Activated T-helper 1 cell treated with anti-CD3 and anti-CD28 coated beads, Interleukin-2, amount 50 U/mL, for 16 hours (primary cell): ENCODE measurements around the gene TEC.

Experiments used
- DNase-seq, 2 donors: peaks; one replicate each; pipeline ENCODE4 v3.0.0-alpha.2; 2020; ENCODE audit warnings: low read depth in 1 of 2, low spot score in 1 of 2

The TEC gene

GRCh38 chr4:48269861-48270522, 354 bp upstream of the TEC start:
- peak; percentile 78 to 79 for DNase-seq

DNA sequence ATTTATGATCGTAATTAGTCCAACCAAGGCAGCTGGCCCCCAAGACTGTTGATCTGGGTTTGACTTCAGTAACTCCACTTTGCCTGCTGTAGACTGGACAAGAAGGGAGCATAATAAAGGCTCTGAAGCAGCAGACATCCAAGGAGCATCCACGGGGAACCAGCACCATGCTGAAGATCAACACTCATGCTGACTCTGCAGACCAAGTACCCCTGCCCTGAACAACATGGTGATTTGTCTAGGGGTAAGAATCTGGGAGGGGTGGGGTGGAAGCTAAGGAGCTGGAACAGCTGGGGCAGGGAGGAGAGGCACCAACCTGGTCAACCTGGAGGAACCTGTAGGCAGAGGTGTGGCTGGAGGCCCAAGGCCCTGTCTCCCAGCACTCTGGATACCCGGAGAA, 2.1 kb downstream of the TEC start:
- DNase-seq: no peak

DNA sequence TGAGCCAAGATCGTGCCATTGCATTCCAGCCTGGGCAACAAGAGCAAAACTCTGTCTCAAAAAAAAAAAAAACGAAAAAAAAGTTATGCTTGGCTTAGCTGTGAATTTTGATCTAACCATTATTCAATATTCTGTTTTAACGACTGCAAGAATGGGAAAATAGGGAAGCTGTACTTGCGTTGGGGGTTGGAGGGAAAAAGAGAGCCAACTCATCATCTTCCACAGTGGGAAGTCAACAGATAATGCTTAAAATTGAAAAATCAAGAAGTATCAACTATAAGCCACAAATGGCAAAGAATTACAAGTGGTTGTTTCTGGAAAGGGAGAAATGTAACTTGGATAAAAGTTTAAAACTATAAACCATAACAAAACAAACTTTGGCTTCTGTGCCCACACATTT, 2.9 kb downstream of the TEC start:
- DNase-seq: no peak

DNA sequence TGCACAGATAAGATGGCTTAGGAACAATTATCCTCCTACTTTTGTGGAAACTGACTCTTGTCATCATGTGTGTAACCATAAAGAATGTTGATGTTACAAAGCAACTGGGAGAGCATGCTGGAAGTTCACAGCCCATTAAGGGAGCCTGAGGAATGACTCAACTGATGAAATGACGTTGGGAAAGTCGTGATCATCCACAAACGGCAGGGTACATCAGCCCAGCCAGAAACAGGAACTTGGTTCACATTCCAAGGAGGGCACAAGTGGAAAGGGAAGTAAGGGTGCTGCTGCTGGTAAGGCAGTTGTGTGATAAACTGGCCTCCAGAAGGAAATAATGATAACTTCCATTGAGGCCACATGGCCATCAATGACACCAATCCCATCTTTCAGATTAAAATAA, 6.7 kb downstream of the TEC start:
- no peak for DNase-seq

DNA sequence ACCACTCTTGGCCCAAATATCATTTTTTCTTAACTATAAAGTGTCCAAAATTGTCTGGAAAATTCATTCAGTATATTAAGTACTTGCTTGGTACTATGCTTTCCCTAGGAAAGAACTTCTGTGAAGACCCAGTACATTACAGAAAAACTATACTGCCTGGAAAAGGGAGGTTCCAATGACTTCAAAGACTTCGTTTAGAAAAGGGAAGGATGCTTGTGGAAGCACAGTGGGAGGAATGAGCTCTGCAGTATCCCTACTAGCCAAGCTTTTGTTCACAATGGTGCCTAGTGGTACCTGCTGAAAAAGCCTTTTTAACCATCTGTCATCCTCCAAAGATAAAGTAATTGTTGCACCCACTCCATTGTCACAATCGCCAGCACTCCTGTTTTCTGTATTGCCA, 7.2 kb downstream of the TEC start:
- no peak for DNase-seq

DNA sequence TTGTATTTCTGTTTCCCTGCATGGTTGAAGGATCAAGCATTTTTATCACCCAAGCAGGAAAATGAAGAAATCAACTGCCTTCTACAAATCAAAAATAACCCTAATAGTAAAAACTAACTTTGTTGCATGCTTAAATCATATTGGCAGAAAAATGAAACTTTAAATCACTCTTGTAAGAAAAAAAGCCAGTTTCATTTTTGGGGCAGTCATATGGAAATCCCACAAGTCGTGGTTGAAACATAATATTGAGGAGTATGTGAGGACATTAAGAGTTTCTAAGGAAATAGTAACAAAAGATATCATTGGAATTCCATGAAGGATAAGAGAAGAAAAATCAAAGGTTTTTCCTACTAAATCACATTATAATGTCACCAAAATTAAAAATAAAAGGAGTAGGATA, 8.4 kb downstream of the TEC start:
- no peak for DNase-seq

DNA sequence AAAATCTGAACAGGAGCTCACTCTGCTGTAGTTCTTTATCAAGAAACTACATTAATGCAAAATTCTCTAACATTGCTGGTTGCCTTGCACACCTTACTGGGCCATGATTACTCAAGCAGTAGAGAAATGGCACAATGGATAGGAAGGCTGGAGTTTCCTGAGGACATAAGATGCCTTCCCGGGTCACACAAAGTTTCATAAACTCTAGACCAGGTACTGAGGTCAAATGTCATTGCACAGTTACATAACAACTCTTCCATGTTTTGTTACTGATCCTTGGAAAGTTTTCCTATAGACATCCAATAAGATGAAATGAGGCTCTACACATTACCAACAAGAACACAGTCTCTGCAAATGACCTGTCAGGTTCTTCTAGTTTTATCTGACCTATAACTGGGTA, 9.9 kb downstream of the TEC start:
- DNase-seq: no peak

DNA sequence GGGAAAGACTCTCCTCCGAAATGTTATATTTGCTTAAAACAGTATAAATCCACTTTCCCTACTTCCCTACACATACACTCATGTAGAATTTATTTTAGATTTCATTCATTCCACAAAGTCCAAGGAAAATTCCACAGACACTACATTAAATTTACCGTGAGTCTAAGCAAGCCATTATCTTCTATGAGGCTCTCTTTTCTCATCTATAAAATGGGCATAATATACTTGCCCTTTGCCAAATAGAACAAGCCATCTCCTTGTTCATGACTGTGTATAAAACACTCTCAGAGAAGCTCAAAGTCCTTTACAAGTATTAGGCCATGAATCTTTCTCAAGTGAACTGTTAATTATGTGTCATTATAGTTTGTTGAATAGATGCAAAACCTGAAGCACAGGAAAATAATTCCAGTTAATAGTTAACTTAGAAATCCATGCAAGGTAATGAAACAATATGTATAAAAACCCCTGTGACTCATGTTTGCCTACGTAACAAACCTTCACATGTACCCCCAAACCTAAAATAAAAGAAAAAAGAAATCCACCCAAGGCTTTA, 10.7 kb downstream of the TEC start:
- no peak for DNase-seq

DNA sequence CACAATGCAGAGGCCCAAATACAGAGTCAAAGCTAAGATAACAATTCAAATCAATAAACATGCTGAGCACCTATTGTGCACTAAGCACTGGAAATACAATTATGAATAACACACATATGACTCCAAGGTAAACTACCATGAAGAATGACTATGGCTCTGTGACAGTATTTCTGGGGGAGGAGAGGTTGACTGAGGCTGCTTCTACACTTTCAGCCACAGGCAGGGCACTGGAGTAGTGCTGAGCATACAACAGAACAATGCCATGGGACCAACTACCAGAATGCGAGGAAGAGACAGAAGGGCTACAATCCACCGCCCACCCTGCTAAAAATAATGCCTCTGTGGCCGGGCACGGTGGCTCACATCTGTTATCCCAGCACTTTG, 13.7 kb downstream of the TEC start:
- DNase-seq: no peak

DNA sequence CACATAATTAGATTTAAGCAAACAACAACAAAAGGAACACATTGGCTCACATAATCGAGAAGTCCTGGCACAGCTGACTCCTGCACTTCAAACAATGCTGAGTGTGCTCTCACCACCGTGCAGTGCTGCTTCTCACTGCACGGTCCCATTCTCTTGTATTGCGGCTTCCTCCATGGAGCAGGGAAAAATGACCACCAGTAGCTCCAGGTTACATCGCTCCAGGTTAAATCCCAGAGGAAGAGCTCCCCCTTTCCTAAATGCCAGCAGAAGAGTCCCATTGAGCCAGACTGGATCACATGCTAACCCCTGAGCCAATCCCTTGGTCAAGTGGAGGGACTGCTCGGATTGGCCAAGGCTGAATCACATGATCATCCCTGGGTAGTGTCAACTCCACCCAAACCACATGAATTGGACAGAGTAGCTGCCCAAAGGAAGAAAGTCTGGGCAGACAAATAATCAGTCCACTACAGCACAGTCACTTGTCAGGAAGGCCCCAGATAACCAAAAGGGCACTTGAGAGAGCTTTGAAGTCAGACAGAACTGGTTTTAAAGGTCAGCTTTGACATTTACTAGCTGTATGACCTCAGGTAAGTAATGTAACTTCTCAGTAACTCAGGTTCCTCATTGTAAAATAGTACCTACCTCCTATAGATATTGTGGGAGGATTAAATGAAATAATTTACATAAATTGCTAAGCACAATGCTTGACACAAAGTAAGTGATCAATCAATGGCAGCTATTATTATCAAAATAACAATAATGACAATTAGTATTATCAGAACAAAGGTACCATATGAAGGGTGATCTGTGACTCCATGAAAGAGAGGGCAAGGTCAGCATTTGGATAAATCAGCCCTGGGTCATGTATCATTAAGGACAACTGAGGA, 14.3 kb downstream of the TEC start:
- DNase-seq: no peak

DNA sequence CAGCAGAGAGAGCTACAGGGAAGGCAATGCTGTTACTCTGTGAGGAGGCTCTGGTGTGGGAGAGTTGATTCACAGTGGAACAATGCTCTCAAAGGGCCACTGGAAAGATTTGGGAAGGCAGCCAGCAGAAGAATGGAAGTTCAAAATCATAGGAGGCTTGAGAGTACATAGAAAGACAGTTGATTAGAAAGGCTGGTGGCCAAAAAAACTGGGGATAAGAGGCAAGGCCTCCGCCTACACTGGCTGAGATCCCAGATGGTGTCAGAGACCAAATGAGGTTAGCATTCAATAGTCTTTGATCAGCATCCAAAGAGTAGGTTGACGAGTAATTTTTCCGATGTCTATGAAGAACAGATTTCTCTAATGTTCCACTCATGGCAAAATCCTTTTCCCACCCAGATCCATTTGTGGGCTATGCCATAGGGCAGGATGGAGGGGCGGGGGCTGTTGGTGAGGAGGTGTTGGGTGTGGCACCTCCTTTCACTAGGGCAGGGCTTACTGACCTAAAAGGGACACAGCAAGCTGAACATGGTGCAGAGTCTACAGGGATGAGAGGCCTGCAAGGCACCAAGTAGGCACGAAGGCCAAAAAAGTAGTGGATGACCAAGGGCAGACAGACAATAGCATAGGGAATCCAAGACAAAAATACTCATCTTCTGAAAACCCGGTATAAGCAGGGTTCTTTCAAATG, 15.1 kb downstream of the TEC start:
- no peak for DNase-seq

GRCh38 chr4:48252313-48252712, 17.3 kb downstream of the TEC start:
- no peak for DNase-seq

- no peak for DNase-seq
Measured at GRCh38 chr4:48250980-48251379, 18.7 kb downstream of the TEC start.

- DNase-seq: no peak
Measured at GRCh38 chr4:48250343-48250742, 19.3 kb downstream of the TEC start.

- no peak for DNase-seq
Measured at GRCh38 chr4:48249378-48249777, 20.3 kb downstream of the TEC start.

DNA sequence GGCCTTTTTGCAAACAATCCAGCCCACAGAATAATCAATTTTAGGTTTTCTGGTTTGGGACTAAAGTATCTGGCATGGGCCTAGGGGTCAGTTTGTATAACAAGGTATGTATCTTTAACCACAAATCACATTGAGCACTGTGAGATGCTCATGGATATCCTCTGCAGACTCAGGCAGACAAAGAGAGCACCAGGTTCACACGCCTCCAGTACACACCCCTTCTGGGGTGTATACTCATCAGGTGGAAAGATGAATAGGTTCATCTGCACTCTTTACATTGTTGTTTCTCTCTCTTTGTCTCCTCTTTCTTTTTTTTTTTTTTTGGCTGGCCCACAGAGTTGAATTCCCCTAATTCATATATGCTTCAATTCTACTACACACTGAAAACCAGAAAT, 21.1 kb downstream of the TEC start:
- DNase-seq: no peak

DNA sequence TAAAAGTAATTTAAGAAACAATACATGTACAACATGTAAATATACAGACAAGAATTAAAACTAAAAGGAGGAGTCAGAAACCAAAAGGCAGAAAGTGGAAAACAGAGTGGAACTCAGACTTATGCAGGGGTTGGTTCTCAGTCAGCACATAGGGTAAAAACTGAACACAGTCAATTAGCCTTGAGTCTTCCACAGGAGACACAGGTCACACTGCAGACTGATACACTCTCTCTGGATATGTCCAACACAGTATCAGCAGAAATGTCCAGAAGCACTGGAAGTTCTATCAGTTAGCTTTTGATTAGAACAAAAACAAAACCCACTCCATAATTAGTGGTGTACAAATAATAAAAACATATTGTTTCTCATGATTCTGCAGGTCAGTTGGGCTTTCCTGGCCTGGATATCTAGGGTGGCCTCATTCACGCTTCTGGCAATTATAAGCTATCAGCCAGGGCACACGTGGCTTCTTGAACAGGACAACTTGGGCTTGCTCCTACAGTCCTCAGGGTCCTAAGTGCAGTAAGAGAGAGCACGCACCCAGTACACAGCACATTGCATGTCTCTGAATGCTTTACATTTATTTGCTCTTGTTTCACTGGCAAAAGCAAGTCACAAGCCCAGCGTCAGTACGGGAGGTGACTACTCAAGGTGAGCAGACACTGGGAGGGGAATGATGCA, 21.6 kb downstream of the TEC start:
- no peak for DNase-seq

DNA sequence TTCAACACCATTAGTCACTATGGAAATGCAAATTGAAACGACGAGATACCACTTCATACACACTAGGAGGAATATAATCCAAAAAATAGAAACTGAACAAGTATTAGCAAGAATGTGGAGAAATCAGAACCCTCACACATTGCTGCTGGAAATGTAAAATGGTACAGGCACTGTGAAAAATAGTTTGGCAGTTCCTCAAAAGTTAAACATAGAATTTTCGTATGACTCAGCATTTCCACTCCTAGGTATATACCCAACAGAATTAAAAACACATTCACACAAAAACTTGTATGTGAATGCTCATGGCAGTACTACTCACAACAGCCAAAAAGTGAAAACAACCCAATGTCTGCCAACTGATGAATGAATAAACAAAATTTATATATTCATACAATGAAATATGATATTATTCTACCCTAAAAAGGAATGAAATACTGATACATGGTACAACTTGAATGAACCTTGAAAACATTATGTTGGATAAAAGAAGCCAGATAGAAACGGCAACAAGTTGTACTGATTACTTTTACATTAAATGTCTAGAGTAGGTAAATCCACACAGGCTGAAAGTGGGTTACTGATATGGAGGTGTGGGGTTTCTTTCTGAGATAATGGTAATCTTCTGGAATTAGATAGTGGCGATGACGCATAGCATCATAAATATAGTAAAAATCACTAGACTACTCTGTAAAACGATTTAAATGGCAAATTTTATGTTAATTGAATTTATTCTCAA, 22.3 kb downstream of the TEC start:
- no peak for DNase-seq

DNA sequence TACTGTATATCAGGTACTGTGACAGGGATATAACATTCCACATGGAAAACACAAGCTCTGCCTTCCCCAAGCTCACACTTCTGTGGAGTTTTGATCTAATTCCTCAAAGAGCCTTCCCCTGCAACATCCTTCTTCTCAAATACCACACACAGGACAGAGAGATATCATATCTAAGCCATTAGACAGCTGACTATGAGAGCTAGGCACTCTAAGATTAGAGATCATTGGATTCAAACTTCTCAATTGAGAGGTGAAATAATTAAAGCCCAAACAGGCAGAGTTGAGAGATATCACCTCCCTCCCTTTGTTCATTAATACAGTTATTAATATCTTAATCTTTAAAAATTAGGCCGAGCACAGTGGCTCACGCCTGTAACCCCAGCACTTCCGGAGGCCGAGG, 25.0 kb downstream of the TEC start:
- no peak for DNase-seq

- DNase-seq: no peak
Measured at GRCh38 chr4:48243887-48244286, 25.8 kb downstream of the TEC start.

DNA sequence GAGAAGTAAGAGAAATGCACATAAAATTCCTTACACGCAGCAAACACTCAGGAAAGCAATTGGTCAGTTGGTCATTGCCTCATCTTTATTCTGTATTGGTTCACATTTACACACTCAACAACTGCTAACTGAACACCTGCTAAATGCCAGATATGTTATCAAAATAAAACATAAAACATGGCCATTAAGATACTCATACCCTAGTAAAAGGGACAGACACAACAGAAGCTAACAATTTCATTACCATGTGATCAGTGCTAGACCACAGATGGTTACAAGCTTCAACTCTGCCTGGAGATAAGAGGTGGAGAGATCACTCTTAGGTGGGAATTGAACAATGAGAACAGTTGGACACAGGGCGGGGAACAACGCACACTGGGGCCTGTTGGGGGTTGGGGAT, 26.2 kb downstream of the TEC start:
- no peak for DNase-seq
